GM20000 (cell line): ENCODE measurements around the gene TYRP1.

Experiments used
- DNase-seq: peaks from one replicate; pipeline ENCODE4 v3.0.0; 2012; ENCODE audit warnings: low spot score
- CTCF ChIP-seq: IDR thresholded peaks from 2 replicates; pipeline ENCODE4 v1.5.1; 2012; ENCODE audit warnings: mild to moderate bottlenecking, control low read depth; ENCODE audit errors: extremely low read depth, missing control alignments

TYRP1 gene

GRCh38 chr9:12718482-12719026, 25.4 kb downstream of the TYRP1 start:
- DNase-seq, result no peak
- TF ChIP-seq CTCF, result no peak

GRCh38 chr9:12719431-12719830, 26.2 kb downstream of the TYRP1 start:
- TF ChIP-seq CTCF, result no peak
- DNase-seq, result no peak

GRCh38 chr9:12720551-12720950, 27.4 kb downstream of the TYRP1 start:
- no peak for DNase-seq
- TF ChIP-seq CTCF, result no peak

GRCh38 chr9:12722131-12722530, 28.9 kb downstream of the TYRP1 start:
- DNase-seq, result no peak
- TF ChIP-seq CTCF, result no peak

GRCh38 chr9:12723409-12724028, 30.3 kb downstream of the TYRP1 start:
- DNase-seq, result no peak
- no peak for TF ChIP-seq CTCF

- no peak for TF ChIP-seq CTCF
- no peak for DNase-seq
Measured at GRCh38 chr9:12726795-12727194, 33.6 kb downstream of the TYRP1 start.

- no peak for TF ChIP-seq CTCF
- DNase-seq, result no peak
Measured at GRCh38 chr9:12730198-12730597, 37.0 kb downstream of the TYRP1 start.
